NAMALWA (cell line): Measurements from ENCODE around the gene GPR15LG.
A peak's percentile ranks its signal among the peaks of the same experiment; 100 is the strongest.

Source experiments
- DNase-seq: peaks from one replicate; pipeline ENCODE4 v3.0.0-alpha.2; 2015; ENCODE audit warnings: low spot score

The GPR15LG gene

GRCh38 chr10:84173501-84173929, at the start of gene GPR15LG:
TSS of gene GPR15LG (plus strand) at chr10:84173801. CDS start at chr10:84173852, 51 bp downstream.
- no peak for DNase-seq

DNA sequence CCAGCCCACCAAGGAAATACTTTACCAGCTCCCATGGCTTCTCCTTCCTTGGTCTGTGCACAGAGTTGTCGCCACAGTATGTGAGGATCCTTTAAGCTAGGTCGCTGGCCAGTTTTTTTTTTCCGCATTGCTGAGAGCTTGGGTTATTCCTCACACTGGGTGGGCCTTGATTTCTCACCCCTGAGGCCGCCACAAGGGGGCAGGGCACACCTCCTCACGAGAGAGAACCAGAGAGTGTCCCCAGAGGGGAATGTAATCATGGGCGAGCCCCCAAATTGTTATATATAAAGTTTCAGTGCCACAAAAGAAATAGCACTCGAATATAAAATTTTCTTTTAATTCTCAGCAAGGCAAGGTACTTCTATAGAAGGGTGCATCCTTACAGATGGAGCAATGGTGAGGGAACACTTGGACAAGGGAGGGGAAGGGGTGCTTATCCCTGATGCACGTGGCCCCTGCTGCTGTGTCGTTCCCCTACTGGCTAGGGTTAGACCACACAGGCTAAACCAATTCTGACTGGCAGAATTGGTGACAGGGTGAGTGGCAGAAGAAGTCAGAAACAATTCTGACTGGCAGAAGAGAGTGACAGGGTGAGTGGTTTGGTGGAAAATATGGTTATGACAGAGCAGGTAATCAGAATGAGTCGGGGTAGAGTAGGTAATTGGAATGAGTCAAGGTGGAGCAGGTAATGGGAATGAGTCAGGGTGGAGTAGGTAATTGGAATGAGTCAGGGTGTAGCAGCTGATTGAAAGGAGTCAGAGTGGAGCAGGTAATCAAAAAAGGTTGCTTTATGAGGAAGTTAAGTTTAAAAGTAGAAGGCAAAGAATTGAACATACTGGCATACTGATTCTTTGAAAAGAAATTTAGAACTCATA, 47.5 kb upstream of the GPR15LG start:
- DNase-seq = peak; percentile 43

- no peak for DNase-seq
Observed at GRCh38 chr10:84126785-84127167, 46.8 kb upstream of the GPR15LG start.

DNA sequence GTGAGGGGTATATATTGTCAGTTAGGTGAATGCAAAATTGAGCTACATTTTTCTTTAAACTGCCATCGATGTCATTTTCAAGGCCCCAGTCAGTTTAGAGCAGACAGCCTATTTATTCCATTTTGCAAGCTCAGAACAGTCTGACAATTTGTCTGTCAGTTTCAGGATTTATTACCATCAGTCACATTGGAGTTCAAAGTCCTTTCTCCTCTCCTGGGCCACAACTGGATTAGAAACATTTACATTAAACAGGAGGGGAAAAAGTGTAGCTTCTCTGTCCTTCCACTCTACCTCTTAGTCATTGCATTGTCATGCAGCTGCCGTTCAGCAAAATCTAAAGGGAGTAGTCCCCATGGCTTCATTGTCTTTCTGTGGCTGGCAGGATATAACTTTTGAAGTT, 37.8 kb upstream of the GPR15LG start:
- DNase-seq = no peak

GRCh38 chr10:84137811-84138210, 35.8 kb upstream of the GPR15LG start:
- DNase-seq = no peak

DNA sequence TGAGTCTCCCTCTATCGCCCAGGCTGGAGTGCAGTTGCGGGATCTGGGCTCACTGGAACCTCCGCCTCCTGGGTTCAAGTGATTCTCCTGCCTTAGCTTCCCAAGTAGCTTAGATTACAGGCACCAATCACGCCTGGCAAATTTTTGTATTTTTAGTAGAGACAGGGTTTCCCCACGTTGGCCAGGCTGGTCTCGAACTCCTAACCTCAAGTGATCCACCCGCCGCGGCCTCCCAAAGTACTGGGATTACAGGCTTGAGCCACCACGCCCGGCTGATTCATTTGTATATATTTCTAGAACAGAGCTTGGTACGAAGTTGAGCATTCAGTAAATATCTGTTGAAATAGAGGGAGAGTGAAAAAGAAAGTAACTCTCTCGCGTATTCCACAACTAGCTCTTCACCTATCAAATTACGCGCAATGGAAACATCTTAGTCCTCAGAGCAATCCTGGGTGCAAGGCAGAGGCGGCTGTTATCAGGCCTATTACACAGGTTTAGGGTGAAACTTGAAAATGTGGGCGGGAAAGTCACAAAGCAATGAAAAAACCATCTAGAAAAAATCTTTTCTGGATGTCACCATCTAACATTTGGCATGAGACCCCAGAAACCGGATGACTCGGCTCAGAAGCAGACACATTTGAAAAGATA, 35.0 kb upstream of the GPR15LG start:
- DNase-seq = no peak

DNA sequence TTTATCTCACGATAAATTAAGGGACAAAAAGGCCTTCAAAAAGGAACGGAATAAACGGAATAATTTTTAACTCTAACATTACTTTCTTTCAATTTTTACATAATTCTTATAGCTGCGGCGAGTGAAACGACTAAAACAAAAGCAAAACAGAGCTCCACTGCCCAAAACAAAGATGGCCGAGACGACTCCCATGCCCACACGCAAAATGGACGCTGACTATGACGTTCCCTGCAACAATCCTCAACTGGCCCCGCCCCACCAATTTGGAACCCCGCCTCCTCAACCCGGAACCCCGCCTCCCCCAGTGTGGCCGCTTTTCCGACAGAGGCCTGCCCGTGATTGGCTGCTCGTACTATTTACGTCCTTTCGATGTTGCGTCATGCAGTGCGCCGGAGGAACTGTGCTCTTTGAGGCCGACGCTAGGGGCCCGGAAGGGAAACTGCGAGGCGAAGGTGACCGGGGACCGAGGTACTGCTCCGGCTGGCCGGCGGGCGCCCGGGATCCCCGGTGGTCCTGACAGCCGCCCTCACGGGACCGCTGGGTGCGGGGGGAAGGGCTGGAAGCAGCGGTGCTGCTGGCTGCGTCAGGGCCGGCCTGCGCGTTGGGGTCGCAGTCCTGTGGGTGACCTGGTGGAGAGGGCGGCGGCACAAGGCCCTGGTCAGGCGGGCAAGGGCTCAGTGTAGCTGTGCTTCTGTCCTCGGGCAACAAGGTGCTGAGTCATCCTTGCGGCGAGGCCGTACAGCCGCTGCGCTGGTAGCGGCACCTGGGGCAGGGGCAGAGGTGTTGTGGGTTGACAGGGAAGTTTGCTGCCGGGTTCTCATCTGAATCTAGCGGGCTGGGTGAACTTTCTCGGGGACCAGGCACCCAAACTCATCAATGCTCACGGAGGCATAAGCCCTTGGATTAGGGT, 34.2 kb upstream of the GPR15LG start, which contains the start of gene GHITM:
Gene GHITM, plus strand, starts transcription at position 384 of the 910 bp plus-strand sequence. CDS start 1,992 bp downstream, outside the sequence.
- DNase-seq = peak; percentile 98

DNA sequence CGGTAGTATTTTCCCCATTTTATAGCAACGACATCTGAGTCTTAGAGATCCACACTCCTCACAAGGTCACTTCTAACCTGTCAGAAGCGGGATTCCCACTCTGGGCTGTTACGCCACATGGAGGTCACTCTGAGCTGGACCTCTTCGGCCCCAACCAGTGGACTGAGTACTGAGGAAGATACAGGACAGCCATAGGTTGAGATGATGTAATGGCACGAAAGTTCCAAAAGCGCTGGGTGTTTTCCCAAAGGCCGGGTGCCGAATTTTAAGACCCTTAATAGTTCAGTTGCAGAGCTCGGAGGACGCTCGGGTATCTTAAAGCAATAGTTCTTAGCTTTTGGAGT, 33.6 kb upstream of the GPR15LG start:
- no peak for DNase-seq

DNA sequence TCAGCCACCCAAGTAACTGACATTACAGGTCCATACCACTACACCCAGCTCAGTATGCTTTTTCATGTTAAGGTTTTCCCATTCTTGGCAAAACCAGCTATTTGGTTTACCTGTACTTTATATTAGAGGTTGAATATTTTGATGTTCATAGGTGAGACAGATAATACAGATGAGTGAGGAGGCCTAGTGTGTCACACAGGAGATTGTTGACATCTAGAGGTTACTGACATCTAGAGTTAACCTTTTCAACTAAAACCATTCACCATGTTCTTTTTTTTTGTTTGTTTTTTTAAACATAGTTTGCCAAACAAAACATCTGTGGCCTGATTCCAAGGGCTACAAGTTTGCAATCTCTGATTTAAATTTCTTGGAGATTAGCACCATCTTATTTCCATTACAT, 26.3 kb upstream of the GPR15LG start:
- DNase-seq = no peak

DNA sequence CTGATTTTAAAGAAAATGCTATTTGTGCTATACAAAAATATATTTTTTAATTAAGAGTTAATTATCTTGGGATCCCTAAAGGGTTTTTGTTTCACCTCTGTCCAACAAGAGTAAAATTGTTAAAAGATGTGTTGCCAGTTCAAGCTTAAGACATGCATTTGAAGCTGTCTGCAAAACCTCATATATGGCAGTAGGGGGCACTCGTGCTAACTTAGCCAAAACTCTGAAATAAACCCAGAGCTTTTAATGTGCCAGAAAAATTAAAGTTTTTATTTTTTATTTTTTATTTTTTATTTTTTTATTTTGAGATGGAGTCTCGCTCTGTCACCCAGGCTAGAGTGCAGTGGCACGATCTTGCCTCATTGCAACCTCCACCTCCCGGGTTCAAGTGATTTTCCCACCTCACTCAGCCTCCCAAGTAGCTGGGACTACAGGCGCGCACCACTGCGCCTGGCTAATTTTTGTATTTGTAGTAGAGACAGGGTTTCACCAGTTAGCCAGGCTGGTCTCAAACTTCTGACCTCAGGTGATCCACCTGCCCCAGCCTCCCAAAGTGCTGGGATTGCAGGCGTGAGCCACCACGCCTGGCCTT, 25.5 kb upstream of the GPR15LG start:
- peak; percentile 58 for DNase-seq

- no peak for DNase-seq
Observed at GRCh38 chr10:84149854-84150253, 23.7 kb upstream of the GPR15LG start.

GRCh38 chr10:84152769-84153168, 20.8 kb upstream of the GPR15LG start:
- DNase-seq = no peak

- DNase-seq = no peak
Observed at GRCh38 chr10:84155521-84155920, 18.1 kb upstream of the GPR15LG start.

GRCh38 chr10:84156009-84156408, 17.6 kb upstream of the GPR15LG start:
- no peak for DNase-seq

DNA sequence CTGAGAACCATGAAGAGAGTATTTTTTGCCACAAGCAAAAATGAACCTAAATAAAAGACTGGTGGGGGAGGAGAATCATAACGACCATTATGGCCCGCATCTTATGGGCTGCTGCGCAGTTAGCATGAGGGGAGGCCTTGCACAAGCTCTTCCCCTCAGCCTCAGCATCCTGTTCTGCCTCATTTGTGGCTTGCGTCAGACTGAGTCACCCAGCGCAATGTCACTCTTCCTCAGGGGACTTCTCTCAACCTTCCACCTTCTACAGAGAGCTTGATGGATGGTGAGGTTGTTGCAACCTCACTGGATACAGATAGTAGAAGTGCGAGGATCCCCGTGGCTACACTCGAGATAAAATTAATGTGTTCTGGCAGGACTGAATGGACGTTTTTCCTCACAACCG, 16.8 kb upstream of the GPR15LG start:
- DNase-seq = no peak

DNA sequence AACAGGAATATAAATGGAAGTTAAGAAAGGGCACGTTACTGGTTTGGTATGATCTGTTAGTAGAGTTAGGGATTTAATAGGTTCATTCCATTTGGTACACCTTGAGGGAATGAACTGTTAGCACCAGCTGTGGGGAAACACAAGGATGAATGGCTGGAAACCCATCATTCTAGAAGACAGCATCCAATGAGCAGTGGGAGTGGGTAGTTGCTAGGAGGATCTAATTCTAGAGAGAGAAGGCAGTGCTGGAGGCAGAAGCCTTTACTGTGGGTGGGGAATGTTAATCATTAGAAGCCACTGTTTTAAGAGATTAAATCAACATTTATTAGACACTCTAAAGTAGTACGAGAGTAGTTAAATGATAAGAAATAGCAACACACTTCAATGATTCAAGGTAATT, 15.5 kb upstream of the GPR15LG start:
- DNase-seq = no peak

- no peak for DNase-seq
Observed at GRCh38 chr10:84158550-84158949, 15.1 kb upstream of the GPR15LG start.

DNA sequence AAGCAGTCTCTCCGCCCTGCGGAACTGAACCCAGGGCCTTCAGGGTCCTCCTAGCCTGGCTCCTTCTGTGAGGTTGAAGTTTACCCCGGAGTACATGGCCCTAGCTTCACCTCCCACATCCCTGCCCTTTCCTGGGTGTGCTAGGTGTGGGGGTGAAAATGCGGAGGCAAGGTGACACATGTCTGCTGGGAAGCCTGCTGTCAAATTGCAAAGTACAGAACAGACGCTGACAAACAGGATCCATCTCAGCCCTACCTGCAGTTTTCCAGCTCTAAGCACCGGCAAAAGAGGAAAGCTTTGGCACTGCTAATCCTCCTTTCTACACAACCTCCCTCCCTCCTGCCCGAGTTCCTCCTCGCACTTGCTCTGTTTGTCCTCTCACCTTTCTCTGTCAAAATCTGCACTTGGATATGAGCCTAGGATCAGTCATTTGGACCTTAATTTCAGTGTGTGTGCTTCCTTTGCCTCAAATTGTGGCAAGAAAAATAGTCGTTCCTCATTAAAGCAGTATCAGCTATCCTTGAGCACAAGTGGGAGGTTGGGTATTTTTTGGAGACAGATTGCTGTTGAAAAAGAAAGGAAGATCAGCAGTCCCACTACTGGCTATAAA, 14.4 kb upstream of the GPR15LG start:
- no peak for DNase-seq

- no peak for DNase-seq
Observed at GRCh38 chr10:84160663-84161362, 12.8 kb upstream of the GPR15LG start.

GRCh38 chr10:84163996-84164395, 9.6 kb upstream of the GPR15LG start:
- no peak for DNase-seq

- no peak for DNase-seq
Observed at GRCh38 chr10:84164442-84164841, 9.2 kb upstream of the GPR15LG start.
